ENCODE data around the gene FCN3. TPM values are rescaled to one million over a fixed set of nuclear protein-coding genes. Genes with fewer than 3 reads are reported as not detected.

The FCN3 gene
- total and polyA plus RNA-seq, 9 of the 15 experiments (the other 6 are each of a cell fraction or from before 2014, with no cell fraction given): 0.49 TPM; not detected in 8

DNA sequence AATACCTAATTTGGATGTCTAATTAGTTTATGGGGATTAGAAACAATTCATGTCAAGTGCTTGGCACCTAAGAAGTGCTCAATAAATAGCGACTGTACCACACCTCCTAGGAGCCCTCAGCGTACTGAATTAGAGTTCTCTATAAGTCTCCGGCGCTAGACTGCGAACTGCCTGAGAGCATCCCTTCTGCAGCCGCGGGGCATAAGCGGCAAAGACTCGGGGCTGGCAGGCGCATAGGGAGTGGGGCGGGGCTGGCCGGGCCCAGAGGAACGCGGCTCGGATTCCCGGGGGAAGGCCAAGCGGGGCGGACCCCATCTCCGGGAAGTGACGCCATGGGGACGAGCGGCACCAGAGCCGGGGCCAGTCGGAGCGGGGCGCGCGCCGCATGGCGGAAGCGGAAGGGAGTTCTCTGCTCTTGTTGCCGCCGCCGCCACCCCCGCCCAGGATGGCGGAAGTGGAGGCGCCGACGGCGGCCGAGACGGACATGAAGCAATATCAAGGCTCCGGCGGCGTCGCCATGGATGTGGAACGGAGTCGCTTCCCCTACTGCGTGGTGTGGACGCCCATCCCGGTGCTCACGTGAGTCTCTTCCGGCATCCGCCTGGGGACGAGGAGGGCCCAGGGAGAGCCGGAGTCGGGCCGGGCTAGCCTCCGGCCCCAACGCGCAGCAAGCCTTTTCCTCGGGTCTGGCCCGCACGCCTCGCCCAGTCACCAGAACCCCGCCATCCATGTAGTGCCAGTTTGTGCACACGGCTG lies 52.6 kb downstream of the FCN3 start, which contains the start of gene TMEM222 (continued):
- peak; percentile 80; the same call in 1 of the 2 replicates for TF ChIP-seq HMGXB4 (CRISPR knock-in tag; IDR thresholded peaks at IDR 0.05)
- no peak for TF ChIP-seq RNF219 (CRISPR knock-in tag; IDR thresholded peaks at IDR 0.05)
- TF ChIP-seq, protein P1, sequence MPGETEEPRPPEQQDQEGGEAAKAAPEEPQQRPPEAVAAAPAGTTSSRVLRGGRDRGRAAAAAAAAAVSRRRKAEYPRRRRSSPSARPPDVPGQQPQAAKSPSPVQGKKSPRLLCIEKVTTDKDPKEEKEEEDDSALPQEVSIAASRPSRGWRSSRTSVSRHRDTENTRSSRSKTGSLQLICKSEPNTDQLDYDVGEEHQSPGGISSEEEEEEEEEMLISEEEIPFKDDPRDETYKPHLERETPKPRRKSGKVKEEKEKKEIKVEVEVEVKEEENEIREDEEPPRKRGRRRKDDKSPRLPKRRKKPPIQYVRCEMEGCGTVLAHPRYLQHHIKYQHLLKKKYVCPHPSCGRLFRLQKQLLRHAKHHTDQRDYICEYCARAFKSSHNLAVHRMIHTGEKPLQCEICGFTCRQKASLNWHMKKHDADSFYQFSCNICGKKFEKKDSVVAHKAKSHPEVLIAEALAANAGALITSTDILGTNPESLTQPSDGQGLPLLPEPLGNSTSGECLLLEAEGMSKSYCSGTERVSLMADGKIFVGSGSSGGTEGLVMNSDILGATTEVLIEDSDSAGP (CRISPR knock-in tag; IDR thresholded peaks at IDR 0.05): peak; percentile 64; the same call in 1 of the 2 replicates
- peak; percentile 27 for TF ChIP-seq MXD1 (CRISPR knock-in tag; IDR thresholded peaks at IDR 0.05; ENCODE audit: borderline replicate concordance, poor library complexity, severe bottlenecking)
- TF ChIP-seq, protein P2, sequence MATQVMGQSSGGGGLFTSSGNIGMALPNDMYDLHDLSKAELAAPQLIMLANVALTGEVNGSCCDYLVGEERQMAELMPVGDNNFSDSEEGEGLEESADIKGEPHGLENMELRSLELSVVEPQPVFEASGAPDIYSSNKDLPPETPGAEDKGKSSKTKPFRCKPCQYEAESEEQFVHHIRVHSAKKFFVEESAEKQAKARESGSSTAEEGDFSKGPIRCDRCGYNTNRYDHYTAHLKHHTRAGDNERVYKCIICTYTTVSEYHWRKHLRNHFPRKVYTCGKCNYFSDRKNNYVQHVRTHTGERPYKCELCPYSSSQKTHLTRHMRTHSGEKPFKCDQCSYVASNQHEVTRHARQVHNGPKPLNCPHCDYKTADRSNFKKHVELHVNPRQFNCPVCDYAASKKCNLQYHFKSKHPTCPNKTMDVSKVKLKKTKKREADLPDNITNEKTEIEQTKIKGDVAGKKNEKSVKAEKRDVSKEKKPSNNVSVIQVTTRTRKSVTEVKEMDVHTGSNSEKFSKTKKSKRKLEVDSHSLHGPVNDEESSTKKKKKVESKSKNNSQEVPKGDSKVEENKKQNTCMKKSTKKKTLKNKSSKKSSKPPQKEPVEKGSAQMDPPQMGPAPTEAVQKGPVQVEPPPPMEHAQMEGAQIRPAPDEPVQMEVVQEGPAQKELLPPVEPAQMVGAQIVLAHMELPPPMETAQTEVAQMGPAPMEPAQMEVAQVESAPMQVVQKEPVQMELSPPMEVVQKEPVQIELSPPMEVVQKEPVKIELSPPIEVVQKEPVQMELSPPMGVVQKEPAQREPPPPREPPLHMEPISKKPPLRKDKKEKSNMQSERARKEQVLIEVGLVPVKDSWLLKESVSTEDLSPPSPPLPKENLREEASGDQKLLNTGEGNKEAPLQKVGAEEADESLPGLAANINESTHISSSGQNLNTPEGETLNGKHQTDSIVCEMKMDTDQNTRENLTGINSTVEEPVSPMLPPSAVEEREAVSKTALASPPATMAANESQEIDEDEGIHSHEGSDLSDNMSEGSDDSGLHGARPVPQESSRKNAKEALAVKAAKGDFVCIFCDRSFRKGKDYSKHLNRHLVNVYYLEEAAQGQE (IDR thresholded peaks at IDR 0.05; ENCODE audit: borderline replicate concordance): no peak
- TF ChIP-seq, protein P2 (CRISPR knock-in tag; IDR thresholded peaks at IDR 0.05; ENCODE audit: low read depth): 0 out of 2 replicates have a peak, but pooled peaks have one; percentile 69
- no peak for TF ChIP-seq ADNP (tag; IDR thresholded peaks at IDR 0.05)
- peak; percentile 91 for TF ChIP-seq VEZF1 (CRISPR knock-in tag; IDR thresholded peaks at IDR 0.05)
